ENCODE results near the gene IQGAP1.

DNA sequence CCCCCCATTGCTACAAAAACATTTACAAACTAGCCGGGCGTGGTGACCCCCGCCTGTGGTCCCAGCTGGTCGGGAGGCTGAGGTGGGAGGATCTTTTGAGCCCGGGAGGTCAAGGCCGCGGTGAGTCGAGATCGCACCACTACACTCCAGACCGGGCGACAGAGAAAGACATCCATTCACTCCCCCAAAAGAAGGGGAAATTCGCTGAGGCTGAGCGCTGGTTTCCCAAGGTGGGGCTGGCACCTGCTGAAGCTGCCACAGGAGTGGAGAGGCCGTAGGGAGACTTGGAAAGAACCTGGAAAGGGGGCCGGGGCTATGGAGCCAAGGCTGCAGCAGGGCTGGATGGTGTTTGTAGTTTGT, 140.9 kb downstream of the IQGAP1 start:
- TF ChIP-seq, protein P1, sequence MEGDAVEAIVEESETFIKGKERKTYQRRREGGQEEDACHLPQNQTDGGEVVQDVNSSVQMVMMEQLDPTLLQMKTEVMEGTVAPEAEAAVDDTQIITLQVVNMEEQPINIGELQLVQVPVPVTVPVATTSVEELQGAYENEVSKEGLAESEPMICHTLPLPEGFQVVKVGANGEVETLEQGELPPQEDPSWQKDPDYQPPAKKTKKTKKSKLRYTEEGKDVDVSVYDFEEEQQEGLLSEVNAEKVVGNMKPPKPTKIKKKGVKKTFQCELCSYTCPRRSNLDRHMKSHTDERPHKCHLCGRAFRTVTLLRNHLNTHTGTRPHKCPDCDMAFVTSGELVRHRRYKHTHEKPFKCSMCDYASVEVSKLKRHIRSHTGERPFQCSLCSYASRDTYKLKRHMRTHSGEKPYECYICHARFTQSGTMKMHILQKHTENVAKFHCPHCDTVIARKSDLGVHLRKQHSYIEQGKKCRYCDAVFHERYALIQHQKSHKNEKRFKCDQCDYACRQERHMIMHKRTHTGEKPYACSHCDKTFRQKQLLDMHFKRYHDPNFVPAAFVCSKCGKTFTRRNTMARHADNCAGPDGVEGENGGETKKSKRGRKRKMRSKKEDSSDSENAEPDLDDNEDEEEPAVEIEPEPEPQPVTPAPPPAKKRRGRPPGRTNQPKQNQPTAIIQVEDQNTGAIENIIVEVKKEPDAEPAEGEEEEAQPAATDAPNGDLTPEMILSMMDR (IDR thresholded peaks at IDR 0.05), result no peak
- no peak for TF ChIP-seq POLR2A (IDR thresholded peaks at IDR 0.05)

Measured in lower leg skin (tissue), 3 donors.